COLO668 (cell line): ENCODE results near the gene ZNF821.
A peak's percentile ranks its signal among the peaks of the same experiment; 100 is the strongest.
"Not testable (repeated sequence)": the region's sequence is repeated elsewhere in the genome, so short reads cannot be mapped to it uniquely, and the experiment has no call there.

Experiments
- DNase-seq: peaks from one replicate; lab custom pipeline; 2025; ENCODE audit not compliant: unreplicated experiment; lab: John Stamatoyannopoulos, UW

The ZNF821 gene

GRCh38 chr16:71863995-71864394 is 20.0 kb downstream of the ZNF821 start:
- no peak for DNase-seq

GRCh38 chr16:71859762-71860521 is 24.0 kb downstream of the ZNF821 start:
- no peak for DNase-seq

GRCh38 chr16:71855937-71856662 is 27.9 kb downstream of the ZNF821 start:
- DNase-seq, result no peak

- DNase-seq, result no peak
These were observed 29.5 kb downstream of the ZNF821 start for GRCh38 chr16:71854369-71854948.

- no peak for DNase-seq
These were observed 30.6 kb downstream of the ZNF821 start for GRCh38 chr16:71853413-71853812.

- DNase-seq, result no peak
These were observed 31.4 kb downstream of the ZNF821 start for GRCh38 chr16:71852561-71852960.

GRCh38 chr16:71852158-71852557 is 31.8 kb downstream of the ZNF821 start:
- no peak for DNase-seq

- no peak for DNase-seq
These were observed 32.2 kb downstream of the ZNF821 start for GRCh38 chr16:71851746-71852145.

- DNase-seq, result no peak
These were observed 35.4 kb downstream of the ZNF821 start for GRCh38 chr16:71848622-71849021.

GRCh38 chr16:71847096-71847495 is 36.9 kb downstream of the ZNF821 start:
- no peak for DNase-seq

GRCh38 chr16:71846431-71846830 is 37.6 kb downstream of the ZNF821 start:
- DNase-seq, result no peak

- DNase-seq, result peak; percentile 93
These were observed 38.1 kb downstream of the ZNF821 start, which contains the start of gene ATXN1L for GRCh38 chr16:71845639-71846430. ATXN1L (plus strand) TSS chr16:71845976; CDS start chr16:71849741, 3,765 bp downstream.

- DNase-seq, result no peak
These were observed 40.4 kb downstream of the ZNF821 start for GRCh38 chr16:71843572-71843971.

- DNase-seq, result no peak
These were observed 43.9 kb downstream of the ZNF821 start for GRCh38 chr16:71840052-71840451.

- no peak for DNase-seq
These were observed 46.8 kb downstream of the ZNF821 start for GRCh38 chr16:71837150-71837549.

GRCh38 chr16:71834291-71834690 is 49.7 kb downstream of the ZNF821 start:
- DNase-seq, result no peak

- DNase-seq, result not testable (repeated sequence)
These were observed 51.9 kb downstream of the ZNF821 start for GRCh38 chr16:71832112-71832511.

- DNase-seq, result not testable (repeated sequence)
These were observed 52.3 kb downstream of the ZNF821 start for GRCh38 chr16:71831698-71832097.

- no peak for DNase-seq
These were observed 53.6 kb downstream of the ZNF821 start for GRCh38 chr16:71830359-71830758.

- no peak for DNase-seq
These were observed 57.4 kb downstream of the ZNF821 start for GRCh38 chr16:71826533-71827017.

- not testable (repeated sequence) for DNase-seq
These were observed 66.9 kb downstream of the ZNF821 start for GRCh38 chr16:71817155-71817500.
